IMR-90 (cell line): ENCODE measurements around the gene CCNE1. TPM values are rescaled to one million over a fixed set of nuclear protein-coding genes. Genes with fewer than 3 reads are reported as not detected.

Source experiments
- ATAC-seq: fragments of 200-7000 bp; cut with Tn5 transposase; 2 replicates; pipeline ENCODE4 v1.9.1; 2020; ENCODE audit warnings: low read depth, mild to moderate bottlenecking, moderate library complexity
- BruUV-seq: library from RNA; stranded (reverse); fragments of 400-500 nt; replicated peaks from 2 replicates; lab custom pipeline; 2021; lab: Mats Ljungman, UMichigan
- CTCF ChIA-PET: fragments of 300-600 bp; formaldehyde crosslinking; extraction: SDS; loops from one replicate; lab custom pipeline; 2021; ENCODE audit warnings: antibody characterized with exemption; lab: Yijun Ruan, JAX
- POLR2A ChIA-PET: fragments of 300-600 bp; sonication (Branson Sonifier 250); formaldehyde crosslinking; loops from one replicate; lab custom pipeline; 2022; ENCODE audit warnings: antibody characterized with exemption; ENCODE audit not compliant: unreplicated experiment; lab: Charles Lee
- DNase-seq: peaks from one replicate; pipeline ENCODE4 v3.0.0; 2013
- H2AFZ ChIP-seq: replicated peaks from 2 replicates; pipeline ENCODE3; 2013; ENCODE audit warnings: low read length, mild to moderate bottlenecking; ENCODE audit not compliant: poor library complexity
- H2AK5ac ChIP-seq: 2 replicates; pipeline ENCODE4 v1.6.1; 2013; ENCODE audit warnings: low read depth, low read length, inconsistent platforms
- H2AK9ac ChIP-seq: replicated peaks from 2 replicates; pipeline ENCODE3; 2013; ENCODE audit warnings: mild to moderate bottlenecking, low read depth, low read length, moderate library complexity; ENCODE audit not compliant: poor library complexity
- H2BK120ac ChIP-seq: 2 replicates; pipeline ENCODE4 v1.6.1; 2013; ENCODE audit warnings: low read depth, low read length, inconsistent platforms
- H2BK15ac ChIP-seq: 3 replicates; pipeline ENCODE4 v1.6.1; 2013; ENCODE audit warnings: low read depth, low read length, inconsistent platforms
- H2BK20ac ChIP-seq: 2 replicates; pipeline ENCODE4 v1.6.1; 2013; ENCODE audit warnings: low read depth, mild to moderate bottlenecking, inconsistent platforms, low read length, moderate library complexity
- H2BK5ac ChIP-seq: 2 replicates; pipeline ENCODE4 v1.6.1; 2013; ENCODE audit warnings: mild to moderate bottlenecking, low read depth, low read length, inconsistent platforms; ENCODE audit not compliant: poor library complexity, severe bottlenecking
- H3K14ac ChIP-seq: replicated peaks from 2 replicates; pipeline ENCODE4 v1.6.1; 2013; ENCODE audit warnings: low read depth, low read length, inconsistent platforms
- H3K18ac ChIP-seq: 2 replicates; pipeline ENCODE4 v1.6.1; 2013; ENCODE audit warnings: low read depth, low read length, control low read depth
- H3K23ac ChIP-seq: 2 replicates; pipeline ENCODE4 v1.6.1; 2013; ENCODE audit warnings: low read depth, low read length, inconsistent platforms
- H3K27ac ChIP-seq: 2 replicates; pipeline ENCODE4 v1.5.1; 2013; ENCODE audit warnings: mild to moderate bottlenecking, control low read depth, low read length; ENCODE audit not compliant: insufficient read depth
- H3K27me3 ChIP-seq: 2 replicates; pipeline ENCODE4 v1.6.1; 2013; ENCODE audit warnings: low read length; ENCODE audit not compliant: control insufficient read depth, insufficient read depth
- H3K36me3 ChIP-seq: 2 replicates; pipeline ENCODE4 v1.6.1; 2013; ENCODE audit warnings: low read length, mixed read lengths; ENCODE audit not compliant: control insufficient read depth, insufficient read depth
- H3K4ac ChIP-seq: 2 replicates; pipeline ENCODE4 v1.6.1; 2013; ENCODE audit warnings: low read depth, low read length, inconsistent platforms
- H3K4me1 ChIP-seq: 2 replicates; pipeline ENCODE4 v1.6.1; 2013; ENCODE audit warnings: low read length, mixed read lengths; ENCODE audit not compliant: control insufficient read depth, insufficient read depth
- H3K4me2 ChIP-seq: 2 replicates; pipeline ENCODE4 v1.6.1; 2013; ENCODE audit warnings: low read depth, mild to moderate bottlenecking, control low read depth, low read length, moderate library complexity
- H3K4me3 ChIP-seq: 2 replicates; pipeline ENCODE4 v1.5.1; 2013; ENCODE audit warnings: low read depth, mild to moderate bottlenecking, control low read depth, low read length, moderate library complexity; ENCODE audit not compliant: insufficient read depth
- H3K56ac ChIP-seq: 2 replicates; pipeline ENCODE4 v1.6.1; 2013; ENCODE audit warnings: low read length, inconsistent platforms; ENCODE audit not compliant: insufficient read depth; ENCODE audit errors: extremely low read depth
- H3K79me1 ChIP-seq, 2 experiments: 2 replicates each; pipeline ENCODE4 v1.6.1; 2013; ENCODE audit warnings: low read length in 2 of 2, inconsistent platforms in 1 of 2, low read depth in 1 of 2
- H3K9ac ChIP-seq: 2 replicates; pipeline ENCODE4 v1.6.1; 2013; ENCODE audit warnings: low read depth, low read length, control low read depth
- H3K9me1 ChIP-seq: 2 replicates; pipeline ENCODE4 v1.6.1; 2013; ENCODE audit warnings: low read length, inconsistent platforms; ENCODE audit not compliant: insufficient read depth
- H3K9me3 ChIP-seq: 2 replicates; pipeline ENCODE4 v1.6.1; 2013; ENCODE audit warnings: low read length; ENCODE audit not compliant: control insufficient read depth, insufficient read depth
- H4K20me1 ChIP-seq: 2 replicates; pipeline ENCODE4 v1.6.1; 2013; ENCODE audit warnings: low read length, inconsistent platforms; ENCODE audit not compliant: insufficient read depth
- H4K5ac ChIP-seq: 2 replicates; pipeline ENCODE4 v1.6.1; 2013; ENCODE audit warnings: mild to moderate bottlenecking, low read depth, low read length, control low read depth
- H4K8ac ChIP-seq, 2 experiments: 2 replicates each; pipeline ENCODE4 v1.6.1; 2013; ENCODE audit warnings: low read depth in 2 of 2, low read length in 2 of 2, control low read depth in 1 of 2, inconsistent platforms in 1 of 2
- H4K91ac ChIP-seq: 2 replicates; pipeline ENCODE4 v1.6.1; 2013; ENCODE audit warnings: low read depth, low read length, inconsistent platforms; ENCODE audit not compliant: insufficient read depth
- BHLHE40 ChIP-seq: fragments of 150-350 bp; IDR thresholded peaks from 2 replicates; pipeline ENCODE4 v1.6.1; 2016; ENCODE audit warnings: mild to moderate bottlenecking, low read depth, low read length
- CEBPB ChIP-seq: IDR thresholded peaks from 2 replicates; pipeline ENCODE4 v1.6.1; 2012; ENCODE audit warnings: low read depth, low read length, improper control_type of control experiment
- CHD1 ChIP-seq: IDR thresholded peaks from 2 replicates; pipeline ENCODE4 v1.6.1; 2012; ENCODE audit warnings: low read depth, low read length, improper control_type of control experiment
- CTCF ChIP-seq: conservative IDR thresholded peaks from 2 replicates; pipeline ENCODE4 v1.5.1; 2012; ENCODE audit warnings: mild to moderate bottlenecking, low read depth, low read length, improper control_type of control experiment
- ELK1 ChIP-seq: fragments of 150-350 bp; IDR thresholded peaks from 2 replicates; pipeline ENCODE4 v1.6.1; 2016; ENCODE audit warnings: low read depth, mild to moderate bottlenecking, low read length, moderate library complexity, borderline replicate concordance
- FOS ChIP-seq: fragments of 150-350 bp; IDR thresholded peaks from 2 replicates; pipeline ENCODE4 v1.6.1; 2016; ENCODE audit warnings: low read depth, low read length
- MAFK ChIP-seq: IDR thresholded peaks from 2 replicates; pipeline ENCODE4 v1.6.1; 2012; ENCODE audit warnings: low read depth, low read length, improper control_type of control experiment
- MAZ ChIP-seq: IDR thresholded peaks from 2 replicates; pipeline ENCODE4 v1.6.1; 2012; ENCODE audit warnings: low read depth, mild to moderate bottlenecking, low read length, improper control_type of control experiment, moderate library complexity, borderline replicate concordance
- MXI1 ChIP-seq: IDR thresholded peaks from 2 replicates; pipeline ENCODE4 v1.6.1; 2012; ENCODE audit warnings: low read depth, mild to moderate bottlenecking, low read length, moderate library complexity, borderline replicate concordance
- NFE2L2 ChIP-seq: fragments of 150-350 bp; IDR thresholded peaks from 2 replicates; pipeline ENCODE4 v1.6.1; 2016; ENCODE audit warnings: low read depth, mild to moderate bottlenecking, low read length
- POLR2A ChIP-seq: IDR thresholded peaks from 2 replicates; pipeline ENCODE4 v1.6.1; 2012; ENCODE audit warnings: mild to moderate bottlenecking, low read depth, low read length
- RAD21 ChIP-seq: IDR thresholded peaks from 2 replicates; pipeline ENCODE4 v1.6.1; 2012; ENCODE audit warnings: low read length, improper control_type of control experiment
- RCOR1 ChIP-seq: IDR thresholded peaks from 2 replicates; pipeline ENCODE4 v1.6.1; 2012; ENCODE audit warnings: mild to moderate bottlenecking, low read length, improper control_type of control experiment; ENCODE audit not compliant: insufficient replicate concordance
- RFX5 ChIP-seq: IDR thresholded peaks from 2 replicates; pipeline ENCODE4 v1.8.0; 2012; ENCODE audit warnings: low read depth, mild to moderate bottlenecking, low read length, moderate library complexity
- SMC3 ChIP-seq: fragments of 150-350 bp; IDR thresholded peaks from 2 replicates; pipeline ENCODE4 v1.6.1; 2016; ENCODE audit warnings: low read depth, mild to moderate bottlenecking, antibody characterized with exemption, low read length, moderate library complexity
- USF2 ChIP-seq: fragments of 150-350 bp; IDR thresholded peaks from 2 replicates; pipeline ENCODE4 v1.6.1; 2017; ENCODE audit warnings: mild to moderate bottlenecking, antibody characterized with exemption, low read length, low read depth
- WGBS, 2 experiments: methylation state at CpG; one replicate each; pipeline versions ENCODE4 v1.1.5 to v1.1.7; 2013; ENCODE audit warnings: missing lambda C conversion rate in 2 of 2; ENCODE audit not compliant: insufficient read length in 1 of 2; ENCODE audit errors: extremely low coverage in 2 of 2; 5-methylcytosine and 5-hydroxymethylcytosine counted together
- dilution Hi-C: fragments of 300-500 bp; cut with HindIII; formaldehyde crosslinking; loops from one replicate; pipeline ENCODE4 v1.14.3; 2018; ENCODE audit warnings: low sequenced_read_pairs; ENCODE audit not compliant: unreplicated experiment
- in situ Hi-C: fragments of 300-500 bp; cut with MboI; formaldehyde crosslinking; loops from 3 replicates; pipeline ENCODE4 v1.14.3; 2019; ENCODE audit warnings: low sequenced_read_pairs, inconsistent platforms, mixed read lengths
- intact Hi-C: fragments of 100-400 bp; cut with micrococcal nuclease; formaldehyde crosslinking; loops from 2 replicates; pipeline ENCODE4 v1.10.0; 2022
- polyA plus RNA-seq, 3 experiments: library from polyadenylated mRNA; depleted of rRNA; stranded (reverse); fragments of >200 nt; gene quantifications; 2 replicates each; pipeline ENCODE4 v1.2.3, GENCODE V29; 2012; ENCODE audit warnings: low replicate concordance in 1 of 3
- total RNA-seq: library from RNA; depleted of rRNA; stranded (reverse); fragments of >200 nt; gene quantifications from 2 replicates; pipeline ENCODE4 v1.2.3, GENCODE V29; 2012

Gene CCNE1
- total and polyA plus RNA-seq, 2 of the 4 experiments (the other 2 are of a cell fraction), result 6.8 to 7.0 TPM

- TF ChIP-seq RAD21 (no peak), FOS (no peak), NFE2L2 (no peak), BHLHE40 (no peak), USF2 (no peak), CHD1 (no peak), RCOR1 (no peak), POLR2A (no peak), RFX5 (no peak), MAZ (no peak), SMC3 (no peak), MXI1 (no peak), MAFK (no peak), ELK1 (no peak), CEBPB (no peak), CTCF (no peak)
- Histone ChIP-seq H3K14ac (no peak overlapping the region), H3K27me3 (peaks cover 2% of the 10 kb centered on the region), H2AK9ac (no peak overlapping the region), H2AK5ac (no peak overlapping the region), H3K9me1 (no peaks in the 10 kb centered on the region), H3K56ac (no peak overlapping the region), H3K4me3 (no peak overlapping the region), H3K27ac (no peak overlapping the region), H3K9ac (no peak overlapping the region), H2AFZ (no peak overlapping the region), H3K4ac (no peak overlapping the region), H4K5ac (no peak overlapping the region), H2BK120ac (no peak overlapping the region), H2BK5ac (no peak overlapping the region), H4K8ac (no peak overlapping the region), H3K79me1 (no peaks in the 10 kb centered on the region), H2BK15ac (no peak overlapping the region), H3K36me3 (no peaks in the 10 kb centered on the region), H3K18ac (no peak overlapping the region), H3K4me2 (no peak overlapping the region), H3K23ac (no peak overlapping the region), H3K9me3 (no peaks in the 10 kb centered on the region), H4K91ac (no peak overlapping the region), H2BK20ac (no peak overlapping the region), H4K20me1 (no peaks in the 10 kb centered on the region), H3K4me1 (no peaks in the 10 kb centered on the region)
- ATAC-seq (no peak), DNase-seq (no peak)
- dilution Hi-C loops (no loop called here), intact Hi-C loops (no loop called here), in situ Hi-C loops (no loop called here)
- no TSS peak for BruUV-seq
- 80% methylated on average over 1 of the region's 9 CpGs; no CpG with 5 or more reads in 1 of the 2 experiments for WGBS, 2 experiments
- CTCF ChIA-PET, result no interaction called here
- POLR2A ChIA-PET, result no interaction called here
These were observed 21.0 kb downstream of the CCNE1 start for GRCh38 chr19:29832801-29833200.
